Ammon's horn (tissue), 1 donor: ENCODE results near the gene OR11L1.

ENCODE experiments used
- DNase-seq: peaks from one replicate; pipeline ENCODE4 v3.0.0-alpha.2; 2016; ENCODE audit warnings: low spot score

Gene OR11L1

DNA sequence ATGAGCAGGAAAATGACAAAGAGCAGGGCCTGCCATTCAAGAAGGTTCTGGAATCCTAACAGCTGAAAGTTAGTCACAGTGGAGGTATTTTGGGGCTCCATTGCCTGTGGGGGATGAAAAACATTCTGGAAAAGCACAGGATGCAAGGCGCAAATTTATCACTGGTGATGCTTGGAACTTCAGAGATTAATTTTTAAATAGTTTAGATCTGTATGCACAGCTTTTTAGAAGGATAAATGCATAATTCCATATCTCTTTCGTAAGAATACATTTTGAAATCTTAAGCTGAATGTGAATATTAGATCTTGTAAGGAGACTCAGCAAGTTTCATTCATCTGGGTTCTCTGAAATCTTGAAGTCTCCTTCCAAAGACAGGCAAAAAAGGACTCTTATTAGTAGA is at the start of gene OR11L1:
Gene OR11L1, minus strand, starts transcription at position 101 of the 400 bp plus-strand sequence. Its CDS starts 0 bp downstream, at position 101.
- no peak for DNase-seq

- DNase-seq = peak; percentile 44
Measured at GRCh38 chr1:247884797-247885413, 43.2 kb upstream of the OR11L1 start.

DNA sequence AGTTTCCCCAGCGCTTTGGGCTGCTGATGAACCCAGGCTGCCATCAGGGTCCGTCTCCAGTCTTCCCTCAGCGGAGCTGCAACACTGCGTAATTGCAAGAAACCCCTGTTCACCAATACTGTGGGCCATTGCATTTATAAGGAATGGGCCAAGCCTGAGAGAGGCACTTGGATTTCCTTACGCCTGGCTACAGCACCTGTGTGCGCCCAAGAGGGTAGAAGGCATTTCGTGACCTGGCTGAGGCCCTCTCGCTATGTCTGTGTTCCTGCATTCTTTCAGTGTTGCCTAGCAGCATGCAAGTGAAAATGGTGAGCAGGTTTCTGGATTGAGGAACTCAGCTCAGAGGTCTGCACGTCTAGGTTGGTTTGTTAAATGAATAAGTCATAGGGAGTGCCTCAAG is 41.6 kb upstream of the OR11L1 start:
- no peak for DNase-seq

GRCh38 chr1:247865416-247865815 is 23.7 kb upstream of the OR11L1 start:
- DNase-seq = no peak

- no peak for DNase-seq
Measured at GRCh38 chr1:247864644-247865043, 22.9 kb upstream of the OR11L1 start.

DNA sequence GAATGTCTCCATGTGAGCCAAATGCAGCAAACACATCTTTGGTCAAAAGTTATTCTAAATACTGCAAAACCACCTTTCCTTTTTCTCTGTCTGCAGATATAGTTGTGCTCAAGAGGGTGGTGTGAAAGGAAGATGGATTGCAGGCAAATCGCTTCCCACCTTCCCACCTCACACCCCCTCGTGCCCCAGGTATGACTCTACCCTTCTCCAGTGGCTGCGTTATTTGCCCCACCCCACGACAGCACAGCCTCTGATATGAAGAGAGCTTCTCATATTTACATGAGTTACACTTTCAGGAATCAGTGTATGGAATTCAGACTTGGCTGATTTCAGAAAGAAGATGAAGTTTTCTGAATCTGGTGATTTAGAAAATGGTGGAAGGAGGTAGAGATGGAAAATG is 21.1 kb upstream of the OR11L1 start:
- DNase-seq = no peak

- DNase-seq = no peak
Measured at GRCh38 chr1:247857985-247858619, 16.4 kb upstream of the OR11L1 start.

- DNase-seq = no peak
Measured at GRCh38 chr1:247857069-247857984, 15.6 kb upstream of the OR11L1 start, which contains the start of gene TRIM58. TSS of gene TRIM58 (plus strand) at chr1:247857187. CDS start at chr1:247857247, 60 bp downstream.

DNA sequence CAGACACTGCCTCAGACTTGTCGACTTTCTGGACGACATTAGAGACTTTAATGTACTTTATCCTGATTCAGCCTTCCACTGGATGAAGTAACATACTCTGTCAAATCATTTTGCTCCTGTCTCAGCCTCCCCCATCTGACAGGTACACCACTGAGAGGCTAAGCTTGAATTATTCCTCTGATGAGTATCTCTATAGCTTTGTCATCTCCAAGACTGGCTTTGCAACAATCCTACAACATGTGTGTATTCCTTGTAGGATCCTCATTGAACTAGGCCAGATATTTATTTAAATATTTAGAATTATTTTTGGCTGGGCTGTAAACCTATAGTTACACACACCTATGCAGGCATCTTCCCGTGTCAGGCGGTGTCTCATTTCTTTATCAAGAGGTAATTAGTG is 14.2 kb upstream of the OR11L1 start:
- no peak for DNase-seq

DNA sequence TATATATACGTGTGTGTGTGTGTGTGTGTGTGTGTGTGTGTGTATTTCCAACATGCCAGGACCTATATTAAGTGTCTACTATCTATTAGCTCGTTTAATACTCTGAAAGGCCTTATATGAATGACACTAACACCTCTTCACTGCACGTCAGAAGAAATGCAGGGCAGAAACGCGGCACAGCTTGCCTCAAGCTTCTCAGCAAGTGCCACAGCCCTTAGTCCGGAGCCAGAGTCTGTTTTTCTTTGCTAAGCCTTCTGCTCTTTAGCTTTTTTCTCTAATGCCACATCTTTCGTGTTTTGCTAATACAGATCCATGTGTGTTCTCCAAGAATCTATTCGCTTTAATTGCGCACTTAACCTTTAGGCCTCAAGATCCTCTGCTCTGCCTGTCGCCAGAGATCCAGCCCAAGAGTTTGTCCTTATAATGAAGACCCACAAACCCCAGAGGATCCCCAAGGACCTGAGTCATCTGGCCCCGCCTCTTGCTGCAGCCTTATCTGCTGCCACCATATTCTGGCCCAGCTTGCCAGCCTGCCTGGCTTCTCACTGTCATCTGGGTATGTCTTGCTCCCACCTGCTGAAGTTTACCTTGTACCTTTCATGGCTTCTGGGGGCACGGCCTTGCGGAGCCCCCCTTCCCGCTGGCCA is 13.3 kb upstream of the OR11L1 start:
- DNase-seq = no peak

DNA sequence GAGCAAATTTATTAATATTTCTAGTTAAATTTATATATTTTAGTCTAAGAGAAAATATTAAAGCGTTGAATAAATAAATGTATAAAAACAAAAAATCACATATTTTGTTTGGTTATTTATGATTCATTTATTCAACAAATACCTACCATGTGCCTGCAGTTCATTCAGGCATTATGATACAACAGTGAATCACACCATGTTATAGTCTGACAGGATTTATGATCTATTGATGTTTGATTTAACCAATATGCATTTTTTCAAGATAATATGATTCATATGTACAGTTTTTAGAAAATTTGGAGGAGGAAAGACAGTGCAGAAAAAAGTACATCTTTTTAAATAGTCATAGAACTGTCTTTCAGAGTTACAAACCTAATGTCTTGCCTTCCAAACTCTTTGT is 7.9 kb upstream of the OR11L1 start:
- no peak for DNase-seq

DNA sequence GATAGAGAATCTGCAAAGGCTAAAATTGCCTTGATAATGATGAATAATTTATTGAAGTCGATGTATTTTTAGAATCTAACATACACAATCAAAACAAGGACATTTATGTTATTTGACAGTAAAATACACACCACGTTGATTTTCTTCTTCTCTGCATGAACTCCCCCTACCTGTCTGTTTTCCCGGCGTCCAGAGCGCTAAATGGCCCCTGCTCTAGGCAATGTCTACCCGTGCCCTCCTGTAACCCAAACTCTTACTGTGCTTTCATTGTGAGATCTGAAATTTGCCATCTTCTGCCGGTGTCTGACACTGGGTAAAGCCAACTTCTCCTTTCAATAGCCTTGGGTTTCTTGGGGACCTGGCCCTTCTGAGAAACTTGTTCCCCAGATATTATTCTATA is 6.7 kb upstream of the OR11L1 start:
- DNase-seq = no peak

DNA sequence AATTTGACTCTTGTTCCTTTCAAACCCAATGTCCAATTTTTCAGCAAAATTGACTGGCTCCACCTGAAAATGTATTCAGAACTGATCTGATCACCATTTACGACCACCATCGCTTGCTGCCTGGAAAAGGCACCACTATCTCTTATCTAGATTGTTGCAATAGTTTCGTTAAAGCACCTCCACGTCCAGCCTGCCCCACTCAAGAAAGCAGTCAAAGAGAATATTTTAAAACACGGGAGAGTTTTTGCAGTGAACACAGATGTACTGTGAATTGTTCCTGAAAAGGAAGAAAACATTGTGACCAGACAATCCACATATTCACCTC is 4.0 kb upstream of the OR11L1 start:
- DNase-seq = no peak

- DNase-seq = no peak
Measured at GRCh38 chr1:247845011-247845692, 3.5 kb upstream of the OR11L1 start.

DNA sequence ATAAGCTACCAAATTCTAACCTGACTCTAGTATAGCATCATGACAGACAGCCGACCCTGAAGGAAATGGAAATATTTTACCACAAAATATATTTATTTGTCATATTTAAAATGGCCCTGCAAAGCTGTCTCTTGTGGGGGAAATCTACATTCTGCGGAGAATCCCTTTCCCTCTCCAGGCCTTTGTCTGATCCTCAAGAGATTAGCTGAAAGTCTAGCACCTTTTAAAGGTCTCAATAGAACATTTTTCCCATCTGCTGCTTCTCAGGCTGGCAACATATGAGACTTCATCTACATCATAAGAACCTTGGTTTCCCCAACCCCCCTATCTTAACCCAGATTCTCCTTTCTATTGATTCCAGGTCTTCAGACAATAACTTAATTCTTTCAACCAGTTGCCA is 1.7 kb upstream of the OR11L1 start:
- no peak for DNase-seq

DNA sequence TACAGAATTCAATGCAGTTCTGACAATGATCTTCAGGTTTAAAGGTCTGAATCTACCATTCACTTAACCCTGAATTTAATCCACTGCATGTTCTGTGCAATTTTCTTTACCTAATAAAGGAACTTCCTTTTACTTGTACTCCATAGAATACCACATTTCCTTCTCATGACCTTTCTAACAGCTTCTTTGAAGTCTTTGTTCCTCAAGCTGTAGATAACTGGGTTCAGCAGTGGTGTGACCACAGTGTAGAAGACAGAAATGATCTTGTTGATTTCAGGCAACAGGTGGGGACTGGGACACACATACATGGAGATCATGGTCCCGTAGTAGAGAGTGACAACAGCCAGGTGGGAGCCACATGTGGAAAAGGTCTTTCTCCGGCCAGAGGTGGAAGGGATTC is 878 bp downstream of the OR11L1 start:
- DNase-seq = no peak

GRCh38 chr1:247833601-247834000 is 8.1 kb downstream of the OR11L1 start:
- DNase-seq = no peak

GRCh38 chr1:247829656-247830055 is 12.0 kb downstream of the OR11L1 start:
- no peak for DNase-seq

- DNase-seq = no peak
Measured at GRCh38 chr1:247825362-247825761, 16.3 kb downstream of the OR11L1 start.

DNA sequence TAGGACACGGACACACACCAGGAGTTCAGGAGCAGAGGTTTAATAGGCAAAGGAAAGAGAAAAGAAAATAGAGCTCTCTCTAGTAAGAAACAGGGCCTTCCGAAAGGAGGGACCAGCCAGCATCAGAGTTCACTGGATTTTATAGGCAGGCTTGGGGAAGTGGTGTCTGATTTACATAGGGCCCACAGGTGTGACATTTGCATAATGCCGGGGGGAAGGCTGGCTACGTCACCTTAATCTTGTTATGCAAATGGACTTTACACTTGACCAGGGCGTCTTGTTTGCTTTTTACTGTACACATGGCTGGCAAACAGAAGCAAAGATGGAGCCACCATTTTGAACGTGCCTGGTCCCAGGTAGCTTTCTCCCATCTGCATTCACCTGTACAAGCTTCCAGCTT is 17.7 kb downstream of the OR11L1 start, which contains the start of gene OR14A16:
Gene OR14A16, minus strand, starts transcription at position 97 of the 400 bp plus-strand sequence. CDS start 8,390 bp downstream, outside the sequence.
- no peak for DNase-seq

DNA sequence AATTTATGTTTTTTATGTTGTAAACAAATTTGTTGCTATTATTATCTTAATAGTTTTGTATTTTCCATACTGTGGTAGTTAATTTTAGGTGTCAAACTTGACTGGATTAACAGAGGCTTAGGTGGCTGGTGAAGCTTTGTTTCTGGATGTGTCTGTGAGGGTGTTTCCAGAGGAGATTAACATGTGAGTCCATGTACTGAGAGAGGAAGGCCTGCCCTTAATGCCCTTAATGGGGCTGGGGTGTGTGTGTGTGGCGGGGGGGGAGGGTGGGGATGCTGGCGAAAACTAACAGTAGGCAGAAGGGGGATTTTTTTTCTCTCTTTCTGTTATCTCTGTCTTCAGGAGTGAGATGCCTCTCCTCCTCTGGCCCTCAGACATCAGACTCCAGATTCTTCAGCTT is 19.6 kb downstream of the OR11L1 start:
- DNase-seq = no peak

- DNase-seq = no peak
Measured at GRCh38 chr1:247812637-247813036, 29.1 kb downstream of the OR11L1 start.
